Heart left ventricle (tissue), 16 donors: ENCODE data around the gene PRC1. TPM values are rescaled to one million over a fixed set of nuclear protein-coding genes. Genes with fewer than 3 reads are reported as not detected.

Source experiments
- ATAC-seq, 4 donors: fragments of 200-7000 bp; cut with Tn5 transposase; one replicate each; pipeline ENCODE4 v1.9.1; 2020 to 2022; ENCODE audit warnings: moderate library complexity in 4 of 4, mild to moderate bottlenecking in 3 of 4, moderate number of reproducible peaks in 1 of 4
- DNase-seq, 5 donors: peaks; one replicate each; pipeline ENCODE4 v3.0.0-alpha.2; 2020
- H3K27ac ChIP-seq, 12 donors: fragments of 200-600 bp; sonication (generic) in 4 of 12; one replicate each; pipeline versions ENCODE4 v1.5.0 to v1.8.0; 2016 to 2022; ENCODE audit warnings: mild to moderate bottlenecking in 2 of 12
- H3K27me3 ChIP-seq, 9 donors: fragments of 200-600 bp; sonication (generic) in 2 of 9; one replicate each; pipeline versions ENCODE4 v1.5.1 to v1.8.0; 2016 to 2022; ENCODE audit warnings: mild to moderate bottlenecking in 3 of 9
- H3K36me3 ChIP-seq, 9 donors: fragments of 200-600 bp; sonication (generic) in 2 of 9; one replicate each; pipeline versions ENCODE4 v1.5.0 to v1.8.0; 2018 to 2022; ENCODE audit warnings: mild to moderate bottlenecking in 2 of 9
- H3K4me1 ChIP-seq, 12 donors: fragments of 200-600 bp; sonication (generic) in 4 of 12; one replicate each; pipeline versions ENCODE4 v1.5.0 to v1.8.0; 2016 to 2022; ENCODE audit warnings: mild to moderate bottlenecking in 3 of 12
- H3K4me3 ChIP-seq, 12 donors: fragments of 200-600 bp; sonication (generic) in 4 of 12; one replicate each; pipeline versions ENCODE4 v1.5.0 to v1.8.0; 2017 to 2022; ENCODE audit warnings: mild to moderate bottlenecking in 9 of 12, moderate library complexity in 4 of 12
- H3K9me3 ChIP-seq, 12 donors: fragments of 200-600 bp; sonication (generic) in 4 of 12; one replicate each; pipeline versions ENCODE4 v1.5.0 to v1.8.0; 2016 to 2022; ENCODE audit warnings: mild to moderate bottlenecking in 1 of 12
- POLR2A ChIP-seq, 2 donors: fragments of 450-650 bp; IDR thresholded peaks; one replicate each; pipeline ENCODE4 v1.6.1; 2017; ENCODE audit warnings: antibody characterized with exemption in 2 of 2, mild to moderate bottlenecking in 2 of 2, moderate library complexity in 2 of 2
- WGBS, 4 donors: extraction: QIAGEN DNeasy Blood & Tissue Kit in 2 of 4; methylation state at CpG; one replicate each; pipeline versions ENCODE4 v1.1.5 to v1.1.7; 2013 to 2018; 5-methylcytosine and 5-hydroxymethylcytosine counted together
- intact Hi-C, 10 donors: fragments of 100-400 bp; cut with DNase I; formaldehyde crosslinking; loops; one replicate each; pipeline versions ENCODE4 v1.11.1 to v1.14.2; 2022
- polyA plus RNA-seq, 2 donors: library from polyadenylated mRNA; stranded (reverse); fragments of 200-250 nt; gene quantifications; one replicate each; pipeline ENCODE4 v1.2.3, GENCODE V29; 2013
- total RNA-seq, 9 donors: library from RNA; depleted of rRNA in 2 of 9; stranded (reverse); fragments of >200 nt in 2 of 9; fragmentation: NEBNext Ultra II Directional in 3 of 9; extraction: Animal tissue kit (Norgen Biotek cat#: 25700) in 3 of 9; gene quantifications; one replicate each; pipeline versions ENCODE4 v1.1.0 to v1.2.4, GENCODE V29; 2016 to 2023
- TF ChIP-seq, protein P1 (sequence below), 12 donors: fragments of 200-600 bp; sonication (generic) in 4 of 12; IDR thresholded peaks; one replicate each; pipeline versions ENCODE4 v1.5.0 to v1.8.0; 2018 to 2022; ENCODE audit warnings: antibody characterized with exemption in 12 of 12, mild to moderate bottlenecking in 5 of 12
- donor health status: ischemic (EF 13 %, LVEDD 7.1; RV severe dilation, severe dysfunction).
- donor health status: healthy with polysubstance abuse.
- donor health status: DM: no; HTN: yes; CAD: no.
- donor health status: DM: no; HTN: no; CAD: no.
- donor health status: ischemic (EF 25% LVEDD 6.9; RV normal size, moderate dysfunction).
- donor health status: ischemic (EF 25% LVEDD 5.7; RV mildly dilated, moderate dysfunction).
- donor health status: healthy.
- donor health status: DM: yes; HTN: yes; CAD: no.
- donor health status: ischemic (EF 35%, LVEDD 5.7; RV mildly dilated, moderate dysfunction).
- donor health status: nonischemic (EF 11% LVEDD 7.7; RV severe dilation, severe dysfunction).
- donor health status: DM: yes; HTN: yes; CAD: no.
- donor health status: PGD.
- donor health status: ischemic (EF 29% LVEDD 5.4; RV normal size, mild dysfunction).
- donor health status: nonischemic (EF 23%, LVEDD 6.1; RV moderate dilation, normal function).

PRC1 gene
- total and polyA plus RNA-seq, 11 donors: 1.9 to 25.7 (median 4.7) TPM

DNA sequence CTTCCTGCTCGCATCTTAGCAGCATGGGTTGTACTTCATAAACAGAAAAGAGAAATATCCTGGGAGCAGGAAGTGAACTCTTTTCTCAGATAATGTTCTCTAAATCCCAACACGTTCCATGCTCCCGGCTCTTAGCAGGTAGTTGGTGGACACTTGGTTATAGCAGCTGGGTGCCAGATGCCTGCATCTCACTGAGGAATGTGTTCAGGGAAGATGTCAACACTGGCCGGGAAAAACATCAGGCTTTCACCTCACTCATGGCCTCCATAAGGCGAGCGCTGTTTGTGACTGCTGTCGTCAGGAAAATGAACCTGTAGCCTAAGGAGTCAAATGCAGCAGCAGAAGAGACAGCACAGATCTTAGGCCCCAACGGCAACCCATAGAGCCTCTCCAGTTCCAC lies 4.4 kb upstream of the PRC1 start:
- ATAC-seq (no peak), DNase-seq (no peak)
- 67 to 80% (median 79%) methylated on average over 8 of the region's 8 CpGs for WGBS, 4 donors
- H3K9me3 ChIP-seq: no peaks in the 10 kb centered on the region
- peaks cover 0 to 62% (median 58%) of the 10 kb centered on the region in 9 donors for H3K36me3 ChIP-seq
- no peak overlapping the region for H3K4me3 ChIP-seq
- H3K27ac ChIP-seq: no peak overlapping the region
- H3K4me1 ChIP-seq: peaks cover 0 to 12% (median 0%) of the 10 kb centered on the region in 12 donors
- no peaks in the 10 kb centered on the region for H3K27me3 ChIP-seq
- intact Hi-C loops: loop anchor here in 1 of 10 donors (2.0 kb wide), 1 partner anchor 24 kb away; the partner anchor contains the start of gene VPS33B
- no peak for TF ChIP-seq POLR2A (IDR thresholded peaks at IDR 0.05)
- TF ChIP-seq, protein P1, sequence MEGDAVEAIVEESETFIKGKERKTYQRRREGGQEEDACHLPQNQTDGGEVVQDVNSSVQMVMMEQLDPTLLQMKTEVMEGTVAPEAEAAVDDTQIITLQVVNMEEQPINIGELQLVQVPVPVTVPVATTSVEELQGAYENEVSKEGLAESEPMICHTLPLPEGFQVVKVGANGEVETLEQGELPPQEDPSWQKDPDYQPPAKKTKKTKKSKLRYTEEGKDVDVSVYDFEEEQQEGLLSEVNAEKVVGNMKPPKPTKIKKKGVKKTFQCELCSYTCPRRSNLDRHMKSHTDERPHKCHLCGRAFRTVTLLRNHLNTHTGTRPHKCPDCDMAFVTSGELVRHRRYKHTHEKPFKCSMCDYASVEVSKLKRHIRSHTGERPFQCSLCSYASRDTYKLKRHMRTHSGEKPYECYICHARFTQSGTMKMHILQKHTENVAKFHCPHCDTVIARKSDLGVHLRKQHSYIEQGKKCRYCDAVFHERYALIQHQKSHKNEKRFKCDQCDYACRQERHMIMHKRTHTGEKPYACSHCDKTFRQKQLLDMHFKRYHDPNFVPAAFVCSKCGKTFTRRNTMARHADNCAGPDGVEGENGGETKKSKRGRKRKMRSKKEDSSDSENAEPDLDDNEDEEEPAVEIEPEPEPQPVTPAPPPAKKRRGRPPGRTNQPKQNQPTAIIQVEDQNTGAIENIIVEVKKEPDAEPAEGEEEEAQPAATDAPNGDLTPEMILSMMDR (IDR thresholded peaks at IDR 0.05): no peak

DNA sequence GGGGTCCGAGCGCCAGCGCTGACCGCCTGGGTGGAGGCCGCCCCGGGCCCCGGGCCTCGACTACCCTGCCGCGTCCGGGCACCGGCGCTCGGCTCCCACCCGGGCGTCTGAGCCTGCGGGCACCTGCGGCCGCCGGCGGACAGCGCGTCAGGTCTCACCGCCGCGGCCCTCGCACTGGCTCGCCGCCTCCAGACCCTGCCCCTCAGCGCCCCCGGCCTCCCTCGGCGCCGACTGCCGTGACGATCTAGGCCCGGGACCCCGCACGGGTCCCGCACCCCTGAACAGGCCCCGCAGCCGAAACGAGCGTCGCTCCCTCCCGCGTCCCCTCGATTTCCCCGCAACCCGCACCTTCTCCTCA lies 297 bp downstream of the PRC1 start:
- WGBS, 4 donors: 0 to 3% (median 1%) methylated on average over 14 to 50 of the region's 50 CpGs
- peak overlapping the region; percentile 58 to 99 (median 86) for H3K4me3 ChIP-seq
- no peak for TF ChIP-seq POLR2A (IDR thresholded peaks at IDR 0.05)
- TF ChIP-seq, protein P1 (IDR thresholded peaks at IDR 0.05): no peak
- DNase-seq (peak in 3 of 5 donors; percentile 21 to 66 (median 25)), ATAC-seq (peak in 1 of 4 donors; percentile 37)
- peak overlapping the region in 11 of 12 donors; percentile 62 to 91 (median 79) for H3K27ac ChIP-seq
- H3K4me1 ChIP-seq: peaks cover 0 to 23% (median 3%) of the 10 kb centered on the region in 12 donors
- no peaks in the 10 kb centered on the region for H3K27me3 ChIP-seq
- H3K36me3 ChIP-seq: peaks cover 0 to 18% (median 13%) of the 10 kb centered on the region in 9 donors
- intact Hi-C loops: loop anchor here in 3 of 10 donors (2.0 to 5.0 kb wide), 2 partner anchors 37 to 59 kb away; partner anchors contain the start of gene UNC45A (in 1 of the 3)
- H3K9me3 ChIP-seq: no peaks in the 10 kb centered on the region

DNA sequence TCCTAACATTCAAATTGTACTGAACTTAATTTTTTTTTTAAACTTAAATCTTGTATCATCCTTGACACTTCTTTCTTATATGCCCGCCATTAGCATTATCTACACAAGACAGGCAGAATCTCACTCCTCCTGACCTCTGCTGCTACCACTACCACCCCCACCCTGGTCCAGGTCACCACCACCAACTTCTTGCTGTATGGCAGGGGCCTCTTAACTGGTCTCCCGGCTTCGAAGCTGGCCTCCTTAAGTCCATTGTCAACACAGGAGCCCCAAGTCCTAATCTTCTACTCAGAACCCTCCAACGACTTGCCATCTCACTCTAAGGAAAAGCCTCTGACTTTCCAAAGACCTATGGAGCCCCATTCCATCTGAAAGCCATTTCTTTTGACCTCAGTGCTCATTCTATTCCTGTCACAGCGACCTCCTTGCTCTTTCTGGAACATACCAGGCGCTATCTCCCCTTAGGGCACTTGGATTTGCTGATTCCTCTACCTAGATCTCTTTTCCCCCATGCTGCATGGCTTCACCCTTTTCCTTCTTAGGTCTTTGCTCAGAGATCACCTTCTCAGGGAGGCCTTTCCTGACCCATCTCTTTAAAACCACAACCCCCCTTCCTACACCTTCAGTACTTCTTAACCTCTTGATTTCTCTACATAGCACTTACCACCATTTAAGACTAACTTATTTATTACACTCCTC lies 2.6 kb downstream of the PRC1 start:
- intact Hi-C loops: loop anchor here in 2 of 10 donors (5.0 kb wide), 1 partner anchor 34 kb away; no protein-coding TSS in a partner anchor
- Histone ChIP-seq H3K4me3 (no peak overlapping the region), H3K27me3 (no peaks in the 10 kb centered on the region), H3K27ac (no peak overlapping the region), H3K9me3 (no peaks in the 10 kb centered on the region), H3K36me3 (no peaks in the 10 kb centered on the region), H3K4me1 (peaks cover 0 to 37% (median 3%) of the 10 kb centered on the region in 12 donors)
- WGBS, 4 donors: 84 to 89% (median 87%) methylated on average over 6 of the region's 6 CpGs
- DNase-seq (no peak), ATAC-seq (no peak)
- no peak for TF ChIP-seq POLR2A (IDR thresholded peaks at IDR 0.05)
- TF ChIP-seq, protein P1 (IDR thresholded peaks at IDR 0.05): no peak

DNA sequence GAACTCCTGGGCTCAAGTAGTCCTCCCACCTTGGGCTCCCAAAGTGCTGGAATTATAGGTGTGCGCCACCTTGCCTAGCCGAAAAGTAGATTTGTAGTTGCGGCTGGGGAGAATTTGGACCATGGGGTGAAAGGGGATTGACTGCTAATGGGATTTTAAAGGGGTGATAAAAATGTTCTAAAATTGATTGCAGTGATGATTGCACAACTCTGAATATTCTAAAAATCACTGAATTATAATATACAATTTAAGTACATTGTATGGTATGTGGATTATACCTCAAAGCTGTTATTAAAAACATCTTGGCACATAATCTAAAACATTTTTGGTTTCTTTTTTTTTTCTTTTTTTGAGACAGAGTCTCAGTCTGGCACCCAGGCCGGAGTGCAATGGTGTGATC lies 3.9 kb downstream of the PRC1 start:
- Histone ChIP-seq H3K4me1 (peaks cover 0 to 33% (median 3%) of the 10 kb centered on the region in 12 donors), H3K27ac (no peak overlapping the region), H3K4me3 (no peak overlapping the region), H3K27me3 (no peaks in the 10 kb centered on the region), H3K36me3 (no peaks in the 10 kb centered on the region), H3K9me3 (no peaks in the 10 kb centered on the region)
- intact Hi-C loops: loop anchor here in 2 of 10 donors (5.0 kb wide), 1 partner anchor 33 kb away; no protein-coding TSS in a partner anchor
- no peak for DNase-seq
- ATAC-seq: no peak
- 96 to 99% (median 98%) methylated on average over 4 of the region's 4 CpGs for WGBS, 4 donors
- TF ChIP-seq, protein P1 (IDR thresholded peaks at IDR 0.05): no peak
